ENCODE data around the gene TBX3.
"Not testable (repeated sequence)": the region's sequence is repeated elsewhere in the genome, so short reads cannot be mapped to it uniquely, and the experiment has no call there.

Gene TBX3

GRCh38 chr12:114713466-114714215 is 29.7 kb upstream of the TBX3 start:
- Histone ChIP-seq H3K27me3 (peaks cover 34% of the 10 kb centered on the region), H3K4me3 (ENCODE audit: low read depth in 1 of 2, low read length in 1 of 2) (no peak overlapping the region), H3K27ac (no peak overlapping the region), H3K9me3 (no peaks in the 10 kb centered on the region), H3K4me1 (ENCODE audit: control insufficient read depth in 1 of 2, insufficient read depth in 1 of 2, low read depth in 1 of 2, low read length in 1 of 2) (no peaks in the 10 kb centered on the region), H3K36me3 (no peaks in the 10 kb centered on the region)
- no peak for TF ChIP-seq CTCF (IDR thresholded peaks at IDR 0.05)

- no peaks in the 10 kb centered on the region for H3K36me3 ChIP-seq
- H3K9me3 ChIP-seq = no peaks in the 10 kb centered on the region
- TF ChIP-seq CTCF (IDR thresholded peaks at IDR 0.05) = no peak
- no peak overlapping the region for H3K27ac ChIP-seq
- no peak overlapping the region for H3K4me3 ChIP-seq (ENCODE audit: low read depth in 1 of 2, low read length in 1 of 2)
- H3K4me1 ChIP-seq (ENCODE audit: control insufficient read depth in 1 of 2, insufficient read depth in 1 of 2, low read depth in 1 of 2, low read length in 1 of 2) = no peaks in the 10 kb centered on the region
- H3K27me3 ChIP-seq = peaks cover 35% of the 10 kb centered on the region
Observed at GRCh38 chr12:114711689-114712152, 27.7 kb upstream of the TBX3 start.

- H3K27me3 ChIP-seq = peaks cover 48% of the 10 kb centered on the region
Observed at GRCh38 chr12:114710151-114710550, 26.2 kb upstream of the TBX3 start.

GRCh38 chr12:114709112-114709511 is 25.1 kb upstream of the TBX3 start:
- Histone ChIP-seq H3K4me3 (ENCODE audit: low read depth in 1 of 2, low read length in 1 of 2) (no peak overlapping the region), H3K27me3 (peaks cover 57% of the 10 kb centered on the region), H3K27ac (no peak overlapping the region), H3K36me3 (no peaks in the 10 kb centered on the region), H3K4me1 (ENCODE audit: control insufficient read depth in 1 of 2, insufficient read depth in 1 of 2, low read depth in 1 of 2, low read length in 1 of 2) (no peaks in the 10 kb centered on the region), H3K9me3 (no peaks in the 10 kb centered on the region)
- TF ChIP-seq CTCF (IDR thresholded peaks at IDR 0.05) = no peak

More at GRCh38 chr12:114710151-114710550, 26.2 kb upstream of the TBX3 start:
- Histone ChIP-seq H3K4me3 (ENCODE audit: low read depth in 1 of 2, low read length in 1 of 2) (no peak overlapping the region), H3K4me1 (ENCODE audit: control insufficient read depth in 1 of 2, insufficient read depth in 1 of 2, low read depth in 1 of 2, low read length in 1 of 2) (no peaks in the 10 kb centered on the region), H3K36me3 (no peaks in the 10 kb centered on the region), H3K9me3 (no peaks in the 10 kb centered on the region), H3K27ac (no peak overlapping the region)
- no peak for TF ChIP-seq CTCF (IDR thresholded peaks at IDR 0.05)

- peaks cover 62% of the 10 kb centered on the region for H3K27me3 ChIP-seq
- not testable (repeated sequence) for H3K27ac ChIP-seq; H3K4me1 ChIP-seq (ENCODE audit: control insufficient read depth in 1 of 2, insufficient read depth in 1 of 2, low read depth in 1 of 2, low read length in 1 of 2); H3K36me3 ChIP-seq; H3K4me3 ChIP-seq (ENCODE audit: low read depth in 1 of 2, low read length in 1 of 2); H3K9me3 ChIP-seq
Observed at GRCh38 chr12:114708598-114708997, 24.6 kb upstream of the TBX3 start.

- H3K36me3 ChIP-seq = no peaks in the 10 kb centered on the region
- no peaks in the 10 kb centered on the region for H3K9me3 ChIP-seq
- H3K27ac ChIP-seq = no peak overlapping the region
- H3K27me3 ChIP-seq = peaks cover 72% of the 10 kb centered on the region
- no peak for TF ChIP-seq CTCF (IDR thresholded peaks at IDR 0.05)
- H3K4me3 ChIP-seq (ENCODE audit: low read depth in 1 of 2, low read length in 1 of 2) = no peak overlapping the region
- H3K4me1 ChIP-seq (ENCODE audit: control insufficient read depth in 1 of 2, insufficient read depth in 1 of 2, low read depth in 1 of 2, low read length in 1 of 2) = no peaks in the 10 kb centered on the region
Observed at GRCh38 chr12:114704096-114704495, 20.1 kb upstream of the TBX3 start.
